ENCODE data around the gene RAB22A. TPM values are rescaled to one million over a fixed set of nuclear protein-coding genes. Genes with fewer than 3 reads are reported as not detected.
A peak's percentile ranks its signal among the peaks of the same experiment; 100 is the strongest.

The RAB22A gene
- total RNA-seq, 1 donor from 2014 or later, result 7.9 TPM

DNA sequence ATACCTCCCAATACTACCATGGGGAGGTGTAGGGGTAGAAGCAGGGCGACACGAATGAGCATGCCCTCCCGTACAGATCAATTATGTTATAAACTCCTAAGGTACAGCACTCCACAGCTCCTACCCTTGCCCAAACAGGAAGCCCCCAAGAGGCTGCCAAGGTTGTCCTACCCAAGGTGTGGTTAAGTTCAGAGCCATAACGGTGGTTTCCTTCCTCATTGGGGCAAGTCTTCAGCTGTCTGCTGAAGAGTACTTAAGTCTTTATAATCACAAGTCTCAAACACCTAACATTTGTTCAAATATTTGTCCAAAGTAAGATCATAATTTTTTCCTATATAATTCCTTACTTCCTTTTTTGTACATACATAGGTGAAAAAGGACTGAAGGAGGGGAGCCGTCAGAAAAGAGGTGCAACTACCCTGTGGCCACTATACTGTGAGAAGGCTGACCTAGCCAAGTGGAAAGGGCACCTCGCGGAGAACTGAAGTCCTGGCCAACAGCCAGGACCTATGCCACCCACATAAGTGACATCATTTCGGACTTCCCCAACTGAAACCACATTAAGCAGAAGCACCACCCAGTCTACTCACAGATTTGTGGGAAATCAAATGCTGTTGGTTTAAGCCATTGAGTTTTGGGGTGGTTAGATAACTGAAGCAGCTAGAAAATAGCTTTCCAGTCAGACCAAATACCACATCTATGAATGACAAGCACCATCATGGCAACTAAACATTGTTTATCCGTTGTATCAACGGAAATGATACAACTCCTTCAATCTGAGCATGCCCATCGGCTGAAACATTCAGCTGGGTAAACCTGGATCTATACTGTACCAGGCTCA, 2.9 kb upstream of the RAB22A start:
- TF ChIP-seq EZH2 (IDR thresholded peaks at IDR 0.05), result no peak
- TF ChIP-seq, protein P1, sequence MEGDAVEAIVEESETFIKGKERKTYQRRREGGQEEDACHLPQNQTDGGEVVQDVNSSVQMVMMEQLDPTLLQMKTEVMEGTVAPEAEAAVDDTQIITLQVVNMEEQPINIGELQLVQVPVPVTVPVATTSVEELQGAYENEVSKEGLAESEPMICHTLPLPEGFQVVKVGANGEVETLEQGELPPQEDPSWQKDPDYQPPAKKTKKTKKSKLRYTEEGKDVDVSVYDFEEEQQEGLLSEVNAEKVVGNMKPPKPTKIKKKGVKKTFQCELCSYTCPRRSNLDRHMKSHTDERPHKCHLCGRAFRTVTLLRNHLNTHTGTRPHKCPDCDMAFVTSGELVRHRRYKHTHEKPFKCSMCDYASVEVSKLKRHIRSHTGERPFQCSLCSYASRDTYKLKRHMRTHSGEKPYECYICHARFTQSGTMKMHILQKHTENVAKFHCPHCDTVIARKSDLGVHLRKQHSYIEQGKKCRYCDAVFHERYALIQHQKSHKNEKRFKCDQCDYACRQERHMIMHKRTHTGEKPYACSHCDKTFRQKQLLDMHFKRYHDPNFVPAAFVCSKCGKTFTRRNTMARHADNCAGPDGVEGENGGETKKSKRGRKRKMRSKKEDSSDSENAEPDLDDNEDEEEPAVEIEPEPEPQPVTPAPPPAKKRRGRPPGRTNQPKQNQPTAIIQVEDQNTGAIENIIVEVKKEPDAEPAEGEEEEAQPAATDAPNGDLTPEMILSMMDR (IDR thresholded peaks at IDR 0.05), result no peak
- no peak for TF ChIP-seq EZH2phosphoT487 (IDR thresholded peaks at IDR 0.05)
- Histone ChIP-seq H2AFZ (replicated peaks) (no peak overlapping the region), H3K36me3 (peaks cover 6% of the 10 kb centered on the region), H3K27ac (no peak overlapping the region), H3K79me2 (ENCODE audit: low read depth) (peaks cover 18% of the 10 kb centered on the region), H4K20me1 (ENCODE audit: low read depth) (peaks cover 24% of the 10 kb centered on the region), H3K4me2 (no peak overlapping the region), H3K4me1 (peaks cover 14% of the 10 kb centered on the region), H3K9ac (no peak overlapping the region), H3K4me3 (no peak overlapping the region), H3K9me3 (ENCODE audit: low read depth) (no peaks in the 10 kb centered on the region), H3K27me3 (no peaks in the 10 kb centered on the region), H3F3A (ENCODE audit: low read depth) (peaks cover 15% of the 10 kb centered on the region)
- H3K4me1 Mint-ChIP-seq, result peaks cover 12% of the 10 kb centered on the region
- no peak overlapping the region for H3K27ac Mint-ChIP-seq
- DNase-seq (ENCODE audit: low spot score), result no peak
- H3K27me3 Mint-ChIP-seq (ENCODE audit: insufficient read depth, low read depth), result no peaks in the 10 kb centered on the region
- peaks cover 9% of the 10 kb centered on the region for H3K36me3 Mint-ChIP-seq
- H3K4me3 Mint-ChIP-seq, result no peak overlapping the region
- H3K9me3 Mint-ChIP-seq, result no peaks in the 10 kb centered on the region

DNA sequence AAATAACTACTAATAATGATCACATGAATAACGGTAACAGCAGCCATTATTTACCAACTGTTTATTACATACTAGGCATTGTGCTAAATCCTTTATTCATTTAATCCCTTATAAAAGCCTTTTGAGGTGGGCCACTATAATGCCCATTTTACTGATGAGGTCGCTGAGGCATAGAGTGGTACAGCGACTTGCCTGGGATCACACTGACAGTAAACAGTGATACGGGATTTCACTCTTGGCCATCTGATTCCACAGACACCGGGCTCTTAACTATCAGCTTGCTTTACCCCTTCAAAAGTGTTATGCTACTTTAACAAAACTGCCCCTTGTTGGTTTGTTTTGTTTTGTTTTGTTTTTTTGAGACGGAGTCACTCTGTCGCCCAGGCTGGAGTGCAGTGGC, 2.2 kb upstream of the RAB22A start:
- peaks cover 19% of the 10 kb centered on the region for H4K20me1 ChIP-seq (ENCODE audit: low read depth)
- no peak overlapping the region for H3K4me3 Mint-ChIP-seq
- peaks cover 12% of the 10 kb centered on the region for H3K4me1 Mint-ChIP-seq
- H2AFZ ChIP-seq (replicated peaks), result no peak overlapping the region
- H3K27ac ChIP-seq, result no peak overlapping the region
- no peaks in the 10 kb centered on the region for H3K27me3 Mint-ChIP-seq (ENCODE audit: insufficient read depth, low read depth)
- DNase-seq (ENCODE audit: low spot score), result no peak
- peaks cover 7% of the 10 kb centered on the region for H3K36me3 ChIP-seq
- peaks cover 24% of the 10 kb centered on the region for H3K79me2 ChIP-seq (ENCODE audit: low read depth)
- no peaks in the 10 kb centered on the region for H3K9me3 Mint-ChIP-seq
- no peaks in the 10 kb centered on the region for H3K27me3 ChIP-seq
- H3K36me3 Mint-ChIP-seq, result peaks cover 10% of the 10 kb centered on the region
- no peak overlapping the region for H3K4me3 ChIP-seq
- no peaks in the 10 kb centered on the region for H3K9me3 ChIP-seq (ENCODE audit: low read depth)
- H3K4me2 ChIP-seq, result no peak overlapping the region
- peaks cover 14% of the 10 kb centered on the region for H3K4me1 ChIP-seq
- H3K9ac ChIP-seq, result no peak overlapping the region
- no peak overlapping the region for H3K27ac Mint-ChIP-seq
- TF ChIP-seq EZH2phosphoT487 (IDR thresholded peaks at IDR 0.05) (no peak), EZH2 (IDR thresholded peaks at IDR 0.05) (no peak)
- TF ChIP-seq, protein P1 (IDR thresholded peaks at IDR 0.05), result no peak
- H3F3A ChIP-seq (ENCODE audit: low read depth), result peaks cover 15% of the 10 kb centered on the region

DNA sequence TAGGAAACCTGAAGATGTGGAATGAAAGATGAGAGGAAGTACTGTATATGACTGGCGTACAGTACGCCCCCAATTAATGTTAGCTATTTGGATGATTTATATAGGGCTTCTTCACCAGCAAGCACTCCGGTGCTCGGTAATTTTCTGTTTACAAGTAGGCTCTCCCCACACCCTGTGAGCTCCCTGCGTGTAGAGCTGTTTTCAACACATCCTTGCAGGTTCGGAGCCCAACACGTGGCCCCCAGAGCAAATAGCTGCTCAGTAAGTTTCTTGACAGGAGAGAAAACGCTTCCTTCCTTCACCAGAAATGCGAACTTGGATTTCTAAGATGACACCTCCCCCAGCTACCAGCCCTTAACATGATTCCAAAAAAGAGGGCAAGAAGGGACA, 1.2 kb upstream of the RAB22A start:
- Histone ChIP-seq H3K4me1 (peaks cover 13% of the 10 kb centered on the region), H3K36me3 (peaks cover 7% of the 10 kb centered on the region), H4K20me1 (ENCODE audit: low read depth) (peaks cover 13% of the 10 kb centered on the region), H3K79me2 (ENCODE audit: low read depth) (peaks cover 24% of the 10 kb centered on the region), H2AFZ (replicated peaks) (no peak overlapping the region), H3K9me3 (ENCODE audit: low read depth) (no peaks in the 10 kb centered on the region), H3K27ac (no peak overlapping the region), H3K27me3 (no peaks in the 10 kb centered on the region), H3F3A (ENCODE audit: low read depth) (peaks cover 10% of the 10 kb centered on the region), H3K9ac (no peak overlapping the region), H3K4me2 (peak overlapping the region; percentile 83), H3K4me3 (peak overlapping the region; percentile 100)
- Mint-ChIP-seq H3K27ac (peak overlapping the region; percentile 64), H3K4me1 (peaks cover 10% of the 10 kb centered on the region), H3K9me3 (no peaks in the 10 kb centered on the region), H3K4me3 (peak overlapping the region; percentile 91), H3K27me3 (ENCODE audit: insufficient read depth, low read depth) (no peaks in the 10 kb centered on the region), H3K36me3 (peaks cover 14% of the 10 kb centered on the region)
- DNase-seq (ENCODE audit: low spot score), result no peak
- no peak for TF ChIP-seq EZH2phosphoT487 (IDR thresholded peaks at IDR 0.05)
